HT1080 (cell line): ENCODE data around the gene EHD2. TPM values are rescaled to one million over a fixed set of nuclear protein-coding genes. Genes with fewer than 3 reads are reported as not detected.
A peak's percentile ranks its signal among the peaks of the same experiment; 100 is the strongest.
"Not testable (repeated sequence)": the region's sequence is repeated elsewhere in the genome, so short reads cannot be mapped to it uniquely, and the experiment has no call there.

Source experiments
- DNase-seq: peaks from one replicate; pipeline ENCODE4 v3.0.0-alpha.2; 2015; ENCODE audit warnings: low read depth
- small RNA-seq: library from RNA; depleted of rRNA; stranded (forward); fragments of <200 nt; gene quantifications from one replicate; pipeline ENCODE3, GENCODE V24; 2014
- total RNA-seq: library from RNA; depleted of rRNA; stranded (reverse); fragments of >200 nt; shearing (Covaris generic); gene quantifications from 2 replicates; pipeline ENCODE4 v1.2.3, GENCODE V29; 2014; rRNA removed

EHD2 gene
- total RNA-seq, 1 experiment from 2014 or later: 36.2 TPM

DNA sequence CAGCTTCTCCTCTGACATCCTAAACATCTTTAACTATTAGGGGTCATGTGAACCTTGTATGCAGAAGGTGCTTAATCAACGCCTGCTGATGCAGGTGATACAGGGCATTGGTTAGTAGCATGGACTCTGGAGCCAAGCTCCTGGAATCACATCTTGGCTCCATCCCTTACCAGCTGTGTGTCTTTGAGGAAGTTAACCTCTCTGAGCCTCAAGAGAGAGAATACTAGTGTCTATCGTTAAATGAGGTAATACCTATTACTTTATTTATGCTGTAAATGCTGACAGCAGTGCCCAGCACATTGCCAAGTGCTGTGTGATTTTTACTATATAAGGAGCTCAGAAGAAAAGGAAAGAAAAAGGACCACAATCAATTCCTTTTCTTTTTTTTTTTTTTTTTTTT is 54.1 kb downstream of the EHD2 start:
- no peak for DNase-seq

GRCh38 chr19:47768604-47769003 is 55.4 kb downstream of the EHD2 start:
- no peak for DNase-seq

- DNase-seq: no peak
Observed at GRCh38 chr19:47769534-47769933, 56.3 kb downstream of the EHD2 start.

GRCh38 chr19:47771291-47771690 is 58.1 kb downstream of the EHD2 start:
- DNase-seq: not testable (repeated sequence)

GRCh38 chr19:47776568-47776967 is 63.3 kb downstream of the EHD2 start:
- DNase-seq: peak; percentile 38

DNA sequence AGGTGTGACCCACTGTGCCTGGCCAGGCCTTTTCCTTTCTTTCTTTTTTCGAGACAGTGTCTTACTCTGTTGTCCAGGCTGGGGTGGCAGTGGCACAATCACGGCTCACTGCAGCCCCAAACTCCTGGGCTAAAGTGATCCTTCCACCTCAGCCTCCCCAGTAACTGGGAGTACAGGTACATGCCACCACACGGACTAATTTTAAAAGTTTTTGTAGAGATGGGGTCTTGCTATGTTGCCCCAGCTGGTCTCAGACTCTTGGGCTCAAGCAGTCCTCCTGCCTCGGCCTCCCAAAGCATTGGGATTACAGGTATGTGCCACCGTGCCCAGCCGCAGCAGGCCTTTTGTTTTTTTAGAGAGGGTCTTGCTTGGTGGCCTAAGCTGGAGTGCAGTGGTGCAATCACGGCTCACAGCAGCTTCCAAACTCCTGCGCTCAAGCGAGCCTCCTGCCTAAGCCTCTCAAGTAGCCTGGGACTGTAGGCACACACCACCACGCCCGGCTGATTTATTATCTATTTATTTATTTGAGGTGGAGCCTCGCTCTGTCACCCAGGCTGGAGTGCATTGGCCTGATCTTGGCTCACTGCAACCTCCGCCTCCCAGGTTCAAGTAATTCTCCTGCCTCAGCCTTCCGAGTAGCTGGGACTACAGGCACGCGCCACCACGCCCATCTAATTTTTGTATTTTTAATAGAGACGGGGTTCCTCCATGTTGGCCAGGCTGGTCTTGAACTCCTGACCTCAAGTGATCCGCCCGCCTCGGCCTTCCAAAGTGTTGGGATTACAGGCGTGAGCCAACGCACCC is 64.2 kb downstream of the EHD2 start:
- DNase-seq: not testable (repeated sequence)

DNA sequence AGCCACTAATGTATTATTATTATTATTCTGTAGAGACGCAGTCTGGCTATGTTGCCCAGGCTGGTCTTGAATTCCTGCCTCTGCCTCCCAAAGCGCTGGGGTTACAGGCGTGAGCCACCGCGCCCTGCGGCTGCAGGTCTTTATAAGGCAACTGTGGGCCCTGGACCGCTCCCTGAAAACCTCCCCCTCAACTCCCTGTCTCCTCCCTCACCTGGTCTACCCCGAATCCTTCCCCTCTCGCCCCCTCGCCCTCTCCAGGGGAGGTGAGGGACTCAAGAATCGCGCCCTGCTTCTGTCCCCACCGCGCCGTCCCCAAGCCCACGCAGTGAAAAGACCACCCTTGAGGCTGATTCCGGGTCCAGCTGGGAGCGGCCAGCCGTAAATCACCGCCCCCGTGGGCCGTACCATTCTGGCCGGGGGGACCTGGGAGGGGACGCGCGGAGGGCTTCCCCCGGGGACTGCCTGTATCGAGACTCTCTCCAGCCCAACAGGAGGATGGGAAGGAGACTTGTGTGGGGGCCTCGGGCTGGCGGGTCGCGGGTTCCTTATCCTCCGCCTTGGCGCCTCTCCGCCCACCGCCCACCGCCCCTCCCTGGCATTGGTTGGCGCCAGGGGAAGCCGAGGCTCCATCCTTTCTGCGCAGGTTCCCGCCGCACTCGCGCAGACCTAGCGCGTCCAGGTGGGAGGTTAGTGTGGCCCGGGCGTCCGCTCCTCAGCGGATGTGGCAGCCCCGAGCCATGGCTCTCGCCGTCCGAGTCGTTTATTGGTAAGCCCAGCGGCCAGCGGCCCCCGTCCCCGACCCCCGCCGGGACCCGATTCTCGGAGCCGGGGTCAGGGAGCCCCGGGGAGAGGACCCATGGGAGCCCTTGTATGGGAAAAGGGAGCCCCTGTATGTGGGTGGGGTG is 65.1 kb downstream of the EHD2 start, which contains the start of gene SELENOW:
TSS of gene SELENOW (plus strand) at position 655 of the 905 bp plus-strand sequence. CDS start at position 738, 83 bp downstream.
- DNase-seq: peak; percentile 60

- DNase-seq: no peak
Observed at GRCh38 chr19:47778954-47779351, 65.7 kb downstream of the EHD2 start.

- no peak for DNase-seq
Observed at GRCh38 chr19:47779524-47780214, 66.4 kb downstream of the EHD2 start.

GRCh38 chr19:47780215-47780551 is 67.0 kb downstream of the EHD2 start:
- DNase-seq: no peak

GRCh38 chr19:47781590-47782262 is 68.5 kb downstream of the EHD2 start:
- DNase-seq: no peak

- DNase-seq: no peak
Observed at GRCh38 chr19:47786566-47786965, 73.3 kb downstream of the EHD2 start.

- not testable (repeated sequence) for DNase-seq
Observed at GRCh38 chr19:47787307-47787706, 74.1 kb downstream of the EHD2 start.

GRCh38 chr19:47789811-47790210 is 76.6 kb downstream of the EHD2 start:
- not testable (repeated sequence) for DNase-seq

GRCh38 chr19:47790398-47790814 is 77.2 kb downstream of the EHD2 start:
- DNase-seq: peak; percentile 48

DNA sequence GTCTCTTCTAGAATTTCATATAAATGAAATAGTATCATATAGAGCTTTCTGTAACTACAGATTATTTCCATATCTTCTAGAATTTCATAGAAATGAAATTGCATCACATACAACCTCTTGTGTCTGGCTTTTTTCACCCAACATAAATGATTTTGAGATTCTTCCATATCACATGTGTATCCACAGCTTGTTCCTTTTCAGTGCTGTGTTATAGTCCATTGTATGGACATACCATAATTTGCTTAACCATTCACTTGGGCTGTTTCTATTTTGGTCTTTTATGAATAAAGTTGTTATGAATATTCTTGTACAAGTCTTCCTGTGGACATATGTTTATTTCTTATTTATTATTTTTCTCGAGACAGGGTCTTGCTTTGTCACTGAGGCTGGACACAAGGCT is 79.4 kb downstream of the EHD2 start:
- DNase-seq: no peak

Small RNAs within 50 kb of the gene (small RNA-seq; reads per million reads assigned to genes)
- gene SNORD23: not detected

Other genes with a start within 250 kb of the EHD2 start
- not detected in 2 replicates for gene SLC8A2, start 241.5 kb upstream of the EHD2 start, total RNA-seq
- gene KPTN, start 229.2 kb upstream of the EHD2 start, total RNA-seq: 8.3 and 20.9 TPM in 2 replicates
- gene NAPA, start 198.4 kb upstream of the EHD2 start, total RNA-seq: 74.4 and 89.0 TPM in 2 replicates
- not detected in 2 replicates for gene ZNF541, start 140.3 kb upstream of the EHD2 start, total RNA-seq
- gene BICRA, start 104.3 kb upstream of the EHD2 start, total RNA-seq: 0.68 and 2.3 TPM in 2 replicates
- 87.2 and 111 TPM in 2 replicates for gene NOP53, start 32.1 kb downstream of the EHD2 start, total RNA-seq
- 124 and 165 TPM in 2 replicates for gene SELENOW, start 65.3 kb downstream of the EHD2 start, total RNA-seq
- gene TPRX1, start 91.1 kb downstream of the EHD2 start, total RNA-seq: not detected in 2 replicates
- not detected in 2 replicates for gene CRX, start 108.5 kb downstream of the EHD2 start, total RNA-seq
- gene TPRX2, start 145.8 kb downstream of the EHD2 start, total RNA-seq: not detected in 2 replicates
- gene SULT2A1, start 172.9 kb downstream of the EHD2 start, total RNA-seq: not detected in 2 replicates